ENCODE data around the gene PTH.

The PTH gene

GRCh38 chr11:13448876-13449275 is 46.9 kb downstream of the PTH start:
- peak; percentile 49 for DNase-seq

- peak; percentile 70 for DNase-seq
Observed at GRCh38 chr11:13446444-13446843, 49.4 kb downstream of the PTH start.

- DNase-seq, result no peak
Observed at GRCh38 chr11:13445588-13445987, 50.2 kb downstream of the PTH start.
